H1 (cell line): ENCODE data around the gene SLC17A4. TPM values are rescaled to one million over a fixed set of nuclear protein-coding genes. Genes with fewer than 3 reads are reported as not detected.

Experiments
- CTCF ChIA-PET: fragments of 300-600 bp; sonication (Branson Sonifier 250); formaldehyde crosslinking; loops from one replicate; lab custom pipeline; 2021; ENCODE audit not compliant: partially characterized antibody; lab: Charles Lee
- POLR2A ChIA-PET: fragments of 300-600 bp; sonication (Branson Sonifier 250); formaldehyde crosslinking; loops from one replicate; lab custom pipeline; 2021; ENCODE audit warnings: inconsistent platforms; ENCODE audit not compliant: partially characterized antibody; lab: Charles Lee
- DNase-seq, 2 experiments: peaks; one replicate each; pipeline versions ENCODE4 v3.0.0 to v3.0.0-alpha.2; 2010 to 2022; ENCODE audit warnings: low spot score in 2 of 2, low read depth in 1 of 2, mixed read lengths in 1 of 2
- FAIRE-seq: peaks from 2 replicates; lab custom pipeline; 2011; peaks lifted over from hg19 to GRCh38; lab: Jason Lieb, UNC
- H2AFZ ChIP-seq: 2 replicates; pipeline ENCODE4 v1.8.1; 2012; ENCODE audit warnings: low read length, inconsistent platforms
- H2AK5ac ChIP-seq: 2 replicates; pipeline ENCODE4 v1.6.1; 2013; ENCODE audit warnings: low read depth, low read length
- H2BK120ac ChIP-seq: replicated peaks from 2 replicates; pipeline ENCODE3; 2013; ENCODE audit warnings: low read depth, low read length, inconsistent platforms
- H2BK12ac ChIP-seq: 2 replicates; pipeline ENCODE4 v1.6.1; 2013; ENCODE audit warnings: low read depth, low read length
- H2BK15ac ChIP-seq: 2 replicates; pipeline ENCODE4 v1.6.1; 2013; ENCODE audit warnings: low read length
- H2BK20ac ChIP-seq: 2 replicates; pipeline ENCODE4 v1.6.1; 2013; ENCODE audit warnings: low read length
- H2BK5ac ChIP-seq: 2 replicates; pipeline ENCODE4 v1.6.1; 2013; ENCODE audit warnings: low read depth, low read length
- H3K14ac ChIP-seq: 2 replicates; pipeline ENCODE4 v1.6.1; 2013; ENCODE audit warnings: inconsistent platforms; ENCODE audit not compliant: insufficient read length
- H3K18ac ChIP-seq: 2 replicates; pipeline ENCODE4 v1.6.1; 2013; ENCODE audit warnings: low read length; ENCODE audit errors: extremely low read depth
- H3K23ac ChIP-seq: 2 replicates; pipeline ENCODE4 v1.6.1; 2013; ENCODE audit warnings: inconsistent platforms; ENCODE audit not compliant: insufficient read length
- H3K23me2 ChIP-seq: 2 replicates; pipeline ENCODE4 v1.6.1; 2013; ENCODE audit warnings: low read depth, low read length
- H3K27ac ChIP-seq: 2 replicates; pipeline ENCODE4 v1.6.1; 2011; ENCODE audit warnings: low read depth, low read length, inconsistent platforms
- H3K27me3 ChIP-seq, 4 experiments: replicated peaks in 1 of 4; 1 replicate in 1 of 4; 2 replicates in 3 of 4; pipeline versions ENCODE4 v1.6.1 to v1.8.1; 2011 to 2013; ENCODE audit warnings: low read length in 3 of 4, mild to moderate bottlenecking in 3 of 4, inconsistent platforms in 2 of 4, mixed read lengths in 2 of 4, moderate library complexity in 1 of 4; ENCODE audit not compliant: control insufficient read depth in 3 of 4, insufficient read depth in 3 of 4; ENCODE audit errors: extremely low read depth in 1 of 4
- H3K36me3 ChIP-seq, 4 experiments: 2 replicates each; pipeline versions ENCODE4 v1.6.1 to v1.8.1; 2011 to 2013; ENCODE audit warnings: mild to moderate bottlenecking in 4 of 4, low read length in 3 of 4, moderate library complexity in 2 of 4, control low read depth in 1 of 4, inconsistent platforms in 1 of 4; ENCODE audit not compliant: insufficient read depth in 4 of 4, control insufficient read depth in 2 of 4
- H3K4ac ChIP-seq: replicated peaks from 2 replicates; pipeline ENCODE3; 2013; ENCODE audit warnings: low read length, low read depth, mixed read lengths, inconsistent platforms; ENCODE audit not compliant: insufficient read length
- H3K4me1 ChIP-seq, 4 experiments: replicated peaks in 1 of 4; 1 replicate in 1 of 4; 2 replicates in 3 of 4; pipeline versions ENCODE4 v1.6.1 to v1.8.1; 2011 to 2013; ENCODE audit warnings: low read length in 3 of 4, inconsistent platforms in 2 of 4, mixed read lengths in 1 of 4; ENCODE audit not compliant: insufficient read depth in 4 of 4, control insufficient read depth in 3 of 4
- H3K4me2 ChIP-seq, 2 experiments: 2 replicates each; pipeline versions ENCODE4 v1.6.1 to v1.8.1; 2011 to 2013; ENCODE audit warnings: low read depth in 2 of 2, low read length in 2 of 2, control low read depth in 1 of 2, inconsistent platforms in 1 of 2, mild to moderate bottlenecking in 1 of 2; ENCODE audit not compliant: insufficient read depth in 1 of 2
- H3K4me3 ChIP-seq, 4 experiments: fragments of 200-600, 300-600 bp in 1 of 4; sonication (generic), shearing (Covaris generic), sonication (Bioruptor Twin) in 1 of 4; 2 replicates each; pipeline versions ENCODE4 v1.5.1 to v1.8.1; 2011 to 2016; ENCODE audit warnings: low read length in 4 of 4, low read depth in 3 of 4, control low read depth in 2 of 4, inconsistent platforms in 2 of 4, mild to moderate bottlenecking in 2 of 4, mixed read lengths in 1 of 4, moderate library complexity in 1 of 4; ENCODE audit not compliant: insufficient read depth in 2 of 4; ENCODE audit errors: extremely low read depth in 1 of 4
- H3K56ac ChIP-seq: replicated peaks from 2 replicates; pipeline ENCODE3; 2013; ENCODE audit warnings: low read depth, mild to moderate bottlenecking, mixed read lengths, low read length, inconsistent platforms; ENCODE audit not compliant: insufficient read length
- H3K79me1 ChIP-seq: 2 replicates; pipeline ENCODE4 v1.6.1; 2013; ENCODE audit warnings: low read depth, low read length, control low read depth
- H3K79me2 ChIP-seq, 2 experiments: 2 replicates each; pipeline versions ENCODE4 v1.6.1 to v1.8.1; 2012 to 2013; ENCODE audit warnings: low read length in 2 of 2, mild to moderate bottlenecking in 2 of 2, inconsistent platforms in 1 of 2; ENCODE audit not compliant: insufficient read depth in 2 of 2, control insufficient read depth in 1 of 2
- H3K9ac ChIP-seq, 4 experiments: replicated peaks in 1 of 4; 1 replicate in 1 of 4; 2 replicates in 3 of 4; pipeline versions ENCODE4 v1.6.1 to v1.8.1; 2011 to 2013; ENCODE audit warnings: low read depth in 3 of 4, low read length in 3 of 4, control low read depth in 2 of 4, mild to moderate bottlenecking in 2 of 4, moderate library complexity in 2 of 4, inconsistent platforms in 1 of 4; ENCODE audit errors: extremely low read depth in 1 of 4
- H3K9me3 ChIP-seq, 2 experiments: 2 replicates each; pipeline versions ENCODE4 v1.6.1 to v1.8.1; 2012 to 2013; ENCODE audit warnings: mild to moderate bottlenecking in 2 of 2, moderate library complexity in 2 of 2, control low read depth in 1 of 2, inconsistent platforms in 1 of 2, low read depth in 1 of 2, low read length in 1 of 2, mixed read lengths in 1 of 2; ENCODE audit not compliant: insufficient read depth in 2 of 2
- H4K20me1 ChIP-seq, 2 experiments: replicated peaks in 1 of 2; 2 replicates each; pipeline versions ENCODE3 to v1.8.1; 2011 to 2013; ENCODE audit warnings: inconsistent platforms in 2 of 2, low read length in 2 of 2, mild to moderate bottlenecking in 1 of 2; ENCODE audit not compliant: insufficient read depth in 2 of 2, control insufficient read depth in 1 of 2
- H4K5ac ChIP-seq: 2 replicates; pipeline ENCODE4 v1.6.1; 2013; ENCODE audit warnings: low read length, low read depth, mixed read lengths, inconsistent platforms; ENCODE audit not compliant: insufficient read length
- H4K8ac ChIP-seq: 2 replicates; pipeline ENCODE4 v1.8.0; 2013; ENCODE audit warnings: mild to moderate bottlenecking, moderate library complexity, low read length, inconsistent platforms; ENCODE audit not compliant: insufficient read depth; ENCODE audit errors: extremely low read depth
- H4K91ac ChIP-seq: replicated peaks from 2 replicates; pipeline ENCODE3; 2013; ENCODE audit warnings: low read length, mixed read lengths, inconsistent platforms; ENCODE audit not compliant: insufficient read length
- ASH2L ChIP-seq: fragments of 200-600, 300-600 bp; sonication (generic); IDR thresholded peaks from one replicate; pipeline ENCODE4 v1.7.1; 2017; ENCODE audit warnings: low read length
- CHD2 ChIP-seq: IDR thresholded peaks from 2 replicates; pipeline ENCODE4 v1.6.1; 2012; ENCODE audit warnings: low read length, improper control_type of control experiment
- HDAC2 ChIP-seq, 2 experiments: fragments of 300-600 bp in 1 of 2; sonication (generic) in 1 of 2; IDR thresholded peaks; 2 replicates each; pipeline ENCODE4 v1.6.1; 2011 to 2012; ENCODE audit warnings: low read depth in 2 of 2, low read length in 2 of 2, mild to moderate bottlenecking in 2 of 2, moderate library complexity in 2 of 2, borderline replicate concordance in 1 of 2, inconsistent platforms in 1 of 2
- NANOG ChIP-seq: IDR thresholded peaks from 2 replicates; pipeline ENCODE4 v1.6.1; 2011; ENCODE audit warnings: low read length, low read depth, mild to moderate bottlenecking, inconsistent platforms; ENCODE audit not compliant: insufficient read depth, poor library complexity, severe bottlenecking
- WGBS, 2 experiments: shearing (Covaris generic) in 1 of 2; methylation state at CpG; one replicate each; pipeline versions ENCODE4 v1.1.6 to v1.1.7; 2013 to 2015; ENCODE audit warnings: low lambda C conversion rate in 2 of 2, mixed read lengths in 2 of 2, inconsistent platforms in 1 of 2, low coverage in 1 of 2, missing lambda C conversion rate in 1 of 2; ENCODE audit not compliant: insufficient replicate concordance in 2 of 2, insufficient coverage in 1 of 2, insufficient read length in 1 of 2; ENCODE audit errors: extremely low coverage in 1 of 2, missing lambda C conversion rate in 1 of 2; 5-methylcytosine and 5-hydroxymethylcytosine counted together
- polyA plus RNA-seq, 7 experiments: library from polyadenylated mRNA; depleted of rRNA in 3 of 7; stranded (reverse) in 5 of 7; unstranded in 2 of 7; fragments of >200 nt in 5 of 7; fragments of 200-250 nt in 2 of 7; gene quantifications; 1 replicate in 5 of 7; 2 replicates in 1 of 7; 4 replicates in 1 of 7; pipeline versions ENCODE4 v1.2.1 to v1.2.3, GENCODE V29; 2011 to 2013; ENCODE audit warnings: missing spikeins in 2 of 7, mixed read lengths in 2 of 7
- total RNA-seq: library from RNA; stranded (reverse); fragmentation: NEBNext Ultra II Directional; extraction: Animal tissue kit (Norgen Biotek cat#: 25700); gene quantifications from 2 replicates; pipeline ENCODE4 v1.2.1, GENCODE V29; 2021

The SLC17A4 gene
- total and polyA plus RNA-seq, 2 of the 8 experiments (the other 6 are each of a cell fraction or from before 2014, with no cell fraction given): not detected

DNA sequence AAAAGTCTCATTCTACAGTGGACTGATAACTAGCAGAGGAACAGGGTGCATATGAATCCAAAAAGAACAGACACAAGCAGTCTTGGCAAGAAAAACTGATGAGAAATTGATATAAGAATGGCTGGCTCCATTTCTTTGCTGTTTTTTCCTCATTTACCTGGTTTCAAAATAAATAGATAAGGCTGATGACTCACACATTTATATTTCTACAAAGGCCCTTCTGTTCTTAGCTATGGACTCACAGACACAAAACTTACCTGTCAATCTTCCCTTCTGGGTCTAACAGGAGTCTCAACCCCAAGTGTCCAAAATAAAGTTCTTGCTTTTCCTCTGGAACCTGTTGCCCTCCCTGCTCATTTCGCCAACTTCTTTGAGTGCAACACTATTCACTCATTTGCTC is 941 bp downstream of the SLC17A4 start:
- ChIA-PET POLR2A (no interaction called here), CTCF (interaction anchor here (0.7 kb wide), 1 partner anchor 8 kb away, joined by 3 read pairs; no protein-coding TSS in a partner anchor)
- no peak overlapping the region for H2BK20ac ChIP-seq
- no peak overlapping the region for H3K27ac ChIP-seq
- H3K4ac ChIP-seq: no peak overlapping the region
- H4K20me1 ChIP-seq: no peaks in the 10 kb centered on the region
- no peak overlapping the region for H2AK5ac ChIP-seq
- H3K9me3 ChIP-seq: no peaks in the 10 kb centered on the region
- H4K8ac ChIP-seq: no peak overlapping the region
- H2BK15ac ChIP-seq: no peak overlapping the region
- no peaks in the 10 kb centered on the region; the same call in 1 of the 2 replicates for H3K23me2 ChIP-seq
- no peaks in the 10 kb centered on the region for H3K36me3 ChIP-seq
- H3K18ac ChIP-seq: no peak overlapping the region
- H4K91ac ChIP-seq: no peak overlapping the region
- no peaks in the 10 kb centered on the region for H3K79me2 ChIP-seq
- no peaks in the 10 kb centered on the region for H3K4me1 ChIP-seq
- no peak overlapping the region for H2BK120ac ChIP-seq
- FAIRE-seq (no peak), DNase-seq (no peak)
- no peak overlapping the region for H3K4me2 ChIP-seq
- H2AFZ ChIP-seq: no peak overlapping the region
- H3K14ac ChIP-seq: no peak overlapping the region
- H3K9ac ChIP-seq: no peak overlapping the region
- no peak overlapping the region for H2BK5ac ChIP-seq
- H3K79me1 ChIP-seq: no peaks in the 10 kb centered on the region
- H3K27me3 ChIP-seq: no peaks in the 10 kb centered on the region
- WGBS, 2 experiments: 93% methylated on average over 1 of the region's 1 CpG; no CpG with 5 or more reads in 1 of the 2 experiments
- H4K5ac ChIP-seq: no peak overlapping the region
- no peak overlapping the region for H2BK12ac ChIP-seq
- no peak overlapping the region for H3K56ac ChIP-seq
- H3K4me3 ChIP-seq: no peak overlapping the region
- no peak overlapping the region for H3K23ac ChIP-seq
- TF ChIP-seq ASH2L (no peak), NANOG (no peak), CHD2 (no peak), HDAC2 (IDR thresholded peaks at IDR 0.05; ENCODE audit: borderline replicate concordance in 1 of 2, low read depth in 2 of 2, low read length in 2 of 2) (no peak)
